ENCODE measurements around the gene NPIPB9. TPM values are rescaled to one million over a fixed set of nuclear protein-coding genes. Genes with fewer than 3 reads are reported as not detected.
"Not testable (repeated sequence)": the region's sequence is repeated elsewhere in the genome, so short reads cannot be mapped to it uniquely, and the experiment has no call there.

NPIPB9 gene
- total RNA-seq, 1 experiment from 2014 or later: 0.41 TPM

DNA sequence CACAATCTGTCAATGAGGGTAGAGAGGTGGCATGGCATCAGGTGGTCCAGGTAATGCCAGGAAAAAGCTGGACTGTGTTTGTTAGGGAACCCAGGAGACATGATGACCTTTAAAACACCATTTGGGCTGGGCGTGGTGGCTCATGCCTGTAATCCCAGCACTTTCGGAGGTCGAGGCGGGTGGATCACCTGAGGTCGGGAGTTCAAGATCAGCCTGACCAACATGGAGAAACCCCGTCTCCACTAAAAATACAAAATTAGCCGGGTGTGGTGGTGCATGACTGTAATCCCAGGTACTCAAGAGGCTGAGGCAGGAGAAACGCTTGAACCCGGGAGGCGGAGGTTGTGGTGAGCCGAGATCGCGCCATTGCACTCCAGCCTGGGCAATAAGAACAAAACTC lies 69.0 kb downstream of the NPIPB9 start:
- in situ Hi-C loops (cut with HindIII; ENCODE audit: low sequenced_read_pairs); DNase-seq (ENCODE audit: low spot score): not testable (repeated sequence)

DNA sequence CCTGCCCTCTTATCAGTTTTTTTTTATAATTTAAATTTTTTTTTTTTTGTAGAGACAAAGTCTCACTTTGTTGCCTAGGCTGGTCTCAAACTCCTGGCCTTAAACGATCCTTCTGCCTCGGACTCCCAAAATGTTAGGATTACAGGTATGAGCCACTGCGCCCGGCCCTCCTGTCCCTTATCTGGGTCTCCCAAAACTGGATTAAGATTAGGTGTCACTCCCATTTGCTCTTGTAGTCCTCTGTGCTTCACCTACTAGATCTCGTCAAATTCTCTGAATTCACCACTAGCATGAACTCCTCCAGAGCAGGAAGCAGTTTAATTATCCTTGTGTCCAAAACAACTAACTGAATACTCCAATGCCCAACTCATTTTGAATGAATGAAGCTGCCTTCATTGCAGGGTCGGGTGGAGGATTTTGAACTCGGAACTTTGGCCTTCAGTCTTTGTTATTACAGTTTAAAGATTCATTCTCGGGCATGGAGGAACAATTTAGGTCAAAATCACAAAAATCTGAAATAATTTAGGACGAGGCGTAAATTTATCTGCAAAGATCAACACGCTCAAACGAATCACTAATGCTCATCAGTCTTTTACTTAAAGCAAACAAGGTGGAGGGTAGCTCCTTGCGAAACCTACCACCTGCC lies 70.4 kb downstream of the NPIPB9 start:
- in situ Hi-C loops (cut with HindIII; ENCODE audit: low sequenced_read_pairs): no loop called here
- DNase-seq (ENCODE audit: low spot score): no peak

Other genes starting within 250 kb of the NPIPB9 start
- gene IL27, start 245.0 kb upstream of the NPIPB9 start, total RNA-seq (2014; rRNA removed; shearing (Covaris generic)): not detected in 2 replicates
- 113 and 153 TPM in 2 replicates for gene NUPR1, start 212.8 kb upstream of the NPIPB9 start, total RNA-seq (2014; rRNA removed; shearing (Covaris generic))
- gene SGF29, start 197.9 kb upstream of the NPIPB9 start, total RNA-seq (2014; rRNA removed; shearing (Covaris generic)): 14.6 and 19.3 TPM in 2 replicates
- gene SULT1A2, start 154.7 kb upstream of the NPIPB9 start, total RNA-seq (2014; rRNA removed; shearing (Covaris generic)): 0.98 TPM in 1 of 2 replicates, not detected in the other
- 32.2 and 38.8 TPM in 2 replicates for gene SULT1A1, start 141.7 kb upstream of the NPIPB9 start, total RNA-seq (2014; rRNA removed; shearing (Covaris generic))
- gene NPIPB8, start 113.7 kb upstream of the NPIPB9 start, total RNA-seq (2014; rRNA removed; shearing (Covaris generic)): not detected in 2 replicates
- gene EIF3C, start 40.3 kb upstream of the NPIPB9 start, total RNA-seq (2014; rRNA removed; shearing (Covaris generic)): 714 and 797 TPM in 2 replicates
- 44.6 and 55.1 TPM in 2 replicates for gene ATXN2L, start 71.2 kb downstream of the NPIPB9 start, total RNA-seq (2014; rRNA removed; shearing (Covaris generic))
- gene TUFM, start 94.6 kb downstream of the NPIPB9 start, total RNA-seq (2014; rRNA removed; shearing (Covaris generic)): 98.3 and 136 TPM in 2 replicates
- 26.0 and 30.9 TPM in 2 replicates for gene SH2B1, start 112.1 kb downstream of the NPIPB9 start, total RNA-seq (2014; rRNA removed; shearing (Covaris generic))
- gene ATP2A1, start 126.7 kb downstream of the NPIPB9 start, total RNA-seq (2014; rRNA removed; shearing (Covaris generic)): 7.8 and 11.1 TPM in 2 replicates
- gene RABEP2, start 173.5 kb downstream of the NPIPB9 start, total RNA-seq (2014; rRNA removed; shearing (Covaris generic)): 22.6 and 34.6 TPM in 2 replicates
- gene CD19, start 180.2 kb downstream of the NPIPB9 start, total RNA-seq (2014; rRNA removed; shearing (Covaris generic)): 0.10 TPM in 1 of 2 replicates, not detected in the other
- gene NFATC2IP, start 199.2 kb downstream of the NPIPB9 start, total RNA-seq (2014; rRNA removed; shearing (Covaris generic)): 22.4 and 27.4 TPM in 2 replicates
- 64.4 and 81.8 TPM in 2 replicates for gene SPNS1, start 223.0 kb downstream of the NPIPB9 start, total RNA-seq (2014; rRNA removed; shearing (Covaris generic))
- 7.4 TPM in 1 of 2 replicates, not detected in the other for gene LAT, start 233.3 kb downstream of the NPIPB9 start, total RNA-seq (2014; rRNA removed; shearing (Covaris generic))